GM21576 (cell line): ENCODE data around the gene GLI1.

ENCODE experiments used
- ATAC-seq: cut with Tn5 transposase; IDR thresholded peaks from one replicate; pipeline ENCODE4 v1.9.1; 2021; ENCODE audit warnings: mild to moderate bottlenecking, moderate library complexity; ENCODE audit not compliant: unreplicated experiment

The GLI1 gene

DNA sequence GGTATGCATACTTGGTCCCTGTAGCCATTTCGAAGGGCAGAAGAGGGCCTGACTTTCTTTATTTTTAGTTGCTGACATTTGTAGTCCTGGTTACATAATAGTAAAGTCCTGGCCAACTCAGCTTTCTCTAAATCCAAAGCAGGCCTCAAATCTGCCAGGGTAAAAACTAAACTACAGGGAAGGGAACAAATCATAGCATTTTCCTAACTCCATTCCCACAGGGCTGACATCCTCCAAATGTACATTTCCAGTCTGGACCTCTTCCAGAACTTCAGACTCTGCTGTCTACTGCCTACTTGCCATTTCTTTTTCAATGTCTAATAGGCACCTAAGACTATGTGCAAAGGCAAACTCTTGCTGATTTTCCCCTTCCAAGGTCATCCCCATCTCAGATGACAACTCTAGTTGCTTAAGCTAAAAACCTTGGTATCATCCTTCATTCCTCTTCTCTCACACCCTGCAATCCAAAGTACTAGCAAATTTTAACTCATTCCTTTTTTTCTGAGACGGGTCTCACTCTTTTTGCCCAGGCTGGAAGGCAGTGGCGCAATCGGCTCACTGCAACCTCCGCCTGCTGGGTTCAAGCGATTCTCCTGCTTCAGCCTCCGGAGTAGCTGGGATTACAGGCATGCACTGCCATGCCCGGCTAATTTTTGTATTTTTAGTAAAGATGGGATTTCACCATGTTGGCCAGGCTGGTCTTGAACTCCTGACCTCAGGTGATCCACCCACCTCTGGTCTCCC lies 58.8 kb downstream of the GLI1 start:
- no peak for ATAC-seq

DNA sequence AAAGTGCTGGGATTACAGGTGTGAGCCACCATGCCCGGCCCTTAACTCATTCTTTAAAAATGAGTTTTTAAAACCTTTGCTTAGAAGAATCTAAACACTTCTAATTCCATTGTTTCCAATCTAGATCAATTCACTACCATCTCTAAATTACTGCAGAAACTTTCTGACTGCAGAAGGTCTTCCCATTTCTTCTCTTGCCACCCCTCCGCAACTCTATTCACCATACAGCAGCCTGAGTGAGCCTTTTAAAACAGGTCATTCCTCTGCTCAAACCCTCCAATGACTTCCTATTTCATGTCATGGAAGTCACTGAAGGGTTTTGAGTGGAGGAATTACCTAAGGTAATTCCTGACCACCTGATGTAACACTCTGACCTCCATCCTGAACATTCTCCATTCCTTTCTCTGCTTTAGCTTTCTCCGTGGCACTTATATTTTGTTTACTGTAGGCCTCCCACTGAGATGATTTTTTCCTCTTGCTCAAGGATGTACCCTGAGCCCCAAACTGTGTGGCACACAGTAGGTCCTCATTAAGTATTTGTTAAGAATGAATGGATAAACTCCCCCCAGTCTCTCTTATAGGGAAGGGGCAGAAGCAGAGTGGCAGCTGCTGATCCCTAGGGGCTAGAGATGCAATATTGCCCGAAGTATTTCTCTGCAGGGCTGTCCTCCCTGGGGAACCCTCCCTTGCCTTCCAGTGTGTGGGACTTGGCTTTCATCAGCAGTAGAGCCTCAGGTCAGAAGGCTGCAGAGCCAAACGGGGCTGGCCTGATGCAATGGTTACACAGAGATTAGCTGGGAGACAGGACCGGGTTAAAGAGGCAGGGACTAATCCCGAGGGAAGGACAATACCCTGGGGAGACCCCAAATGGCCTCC lies 59.6 kb downstream of the GLI1 start:
- no peak for ATAC-seq

DNA sequence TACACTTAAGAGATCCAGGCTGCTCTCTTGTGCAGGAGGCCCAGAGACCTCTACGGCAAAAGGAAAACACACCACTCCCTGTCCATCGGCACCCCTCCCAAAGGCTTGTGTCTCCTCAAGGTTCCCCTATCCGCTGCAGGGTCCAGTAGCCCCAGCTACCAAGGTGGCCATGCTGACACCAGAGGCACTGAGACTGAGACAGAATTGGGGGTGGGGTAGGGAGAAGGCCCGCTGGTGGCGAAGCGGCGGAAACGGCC lies 60.1 kb downstream of the GLI1 start:
- ATAC-seq, result peak; percentile 0

DNA sequence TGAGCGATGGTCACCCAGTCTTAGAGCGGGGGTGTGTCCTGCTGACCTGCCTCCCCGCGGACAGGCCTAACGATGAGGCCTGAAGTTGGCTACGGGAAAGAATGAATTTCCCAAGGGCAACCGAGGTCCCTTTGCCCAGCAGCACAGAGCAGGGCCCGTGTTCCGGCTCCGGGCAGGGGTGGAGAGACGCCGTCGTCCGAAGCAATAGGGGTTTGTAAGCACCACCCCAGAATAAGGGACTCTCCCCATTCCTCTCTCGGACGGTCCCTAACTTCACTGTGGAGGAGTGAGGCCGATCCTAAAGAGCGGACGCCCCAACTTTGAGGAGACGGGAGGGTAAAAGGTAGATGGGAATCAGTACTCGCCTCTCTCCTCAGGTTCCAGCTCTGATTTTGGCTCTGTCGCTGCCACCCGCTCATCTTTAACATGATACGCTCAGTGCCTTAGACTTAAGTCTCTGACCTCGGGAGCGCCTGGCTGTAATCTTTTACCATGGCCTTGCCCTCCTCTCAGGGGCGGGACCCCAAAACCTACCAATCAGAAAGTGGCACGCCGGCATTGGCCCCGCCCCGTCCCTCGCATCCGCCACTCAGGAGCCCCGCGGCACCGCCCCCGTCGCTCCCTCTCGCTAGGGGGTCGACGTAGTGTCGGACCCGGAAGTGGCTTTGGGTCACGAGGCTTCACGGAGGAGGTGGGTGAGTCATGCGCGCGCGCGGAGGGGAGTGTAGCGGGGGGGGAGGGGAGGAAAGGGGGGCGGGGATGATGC lies 60.7 kb downstream of the GLI1 start, which contains the start of gene DDIT3:
DDIT3 (minus strand) TSS at position 462 of the 766 bp plus-strand sequence. CDS start 3,108 bp downstream, outside the sequence.
- ATAC-seq, result peak; percentile 62

DNA sequence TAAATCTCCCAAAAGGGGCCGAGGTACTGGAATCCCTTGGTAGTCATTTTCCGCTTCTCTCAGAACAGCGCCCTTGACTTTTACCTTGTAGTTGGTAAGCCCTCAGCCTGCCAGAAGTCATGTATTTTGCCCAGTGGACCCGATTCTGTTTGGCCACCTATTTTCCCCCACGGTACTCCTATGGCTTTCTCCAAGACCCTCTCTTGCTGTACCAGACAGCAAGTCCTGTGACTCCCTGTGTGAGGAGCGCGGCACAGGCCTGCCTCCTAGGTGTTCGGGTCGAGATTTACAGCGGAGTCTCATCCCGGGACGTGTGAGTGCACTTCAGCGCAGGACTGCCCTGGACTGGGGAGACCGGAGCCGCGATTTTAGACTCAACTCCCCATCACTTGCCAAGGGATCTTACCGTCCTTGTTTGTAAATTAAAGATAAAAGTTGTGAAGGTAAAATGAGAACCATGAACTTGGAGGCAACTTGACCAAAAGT lies 62.0 kb downstream of the GLI1 start:
- no peak for ATAC-seq
